T-cell (primary cell): ENCODE data around the gene TBRG1. TPM values are rescaled to one million over a fixed set of nuclear protein-coding genes. Genes with fewer than 3 reads are reported as not detected.

Experiments
- ATAC-seq, 4 experiments: fragments of 200-7000 bp in 3 of 4; fragments of 150-1000 bp in 1 of 4; cut with Tn5 transposase; replicated peaks in 1 of 4; 1 replicate in 3 of 4; 2 replicates in 1 of 4; pipeline ENCODE4 v1.10.0; 2021; ENCODE audit warnings: moderate library complexity in 3 of 4, mild to moderate bottlenecking in 2 of 4, moderate number of reproducible peaks in 1 of 4
- CTCF ChIA-PET, 2 donors: fragments of 300-600 bp; sonication (Branson Sonifier 250); formaldehyde crosslinking; loops; one replicate each; lab custom pipeline; 2022; ENCODE audit warnings: antibody characterized with exemption in 2 of 2; lab: Charles Lee
- POLR2A ChIA-PET, 2 donors: fragments of 300-600 bp; sonication (Branson Sonifier 250); formaldehyde crosslinking; loops; one replicate each; lab custom pipeline; 2022; ENCODE audit warnings: antibody characterized with exemption in 2 of 2; lab: Charles Lee
- DNase-seq, 35 experiments: peaks; one replicate each; pipeline versions ENCODE4 v3.0.0 to v3.0.0-alpha.2; 2013 to 2023
- H3K27ac ChIP-seq: one replicate; pipeline ENCODE4 v1.5.1; 2013; ENCODE audit warnings: low read length
- H3K27me3 ChIP-seq, 2 experiments: replicated peaks in 1 of 2; 1 replicate in 1 of 2; 2 replicates in 1 of 2; pipeline versions ENCODE4 v1.6.1 to v1.7.0; 2013; ENCODE audit warnings: low read length in 1 of 2, mixed read lengths in 1 of 2; ENCODE audit not compliant: control insufficient read depth in 2 of 2, insufficient read depth in 2 of 2; ENCODE audit errors: extremely low read depth in 1 of 2
- H3K36me3 ChIP-seq, 2 donors: 1 replicate in 1 of 2; 2 replicates in 1 of 2; pipeline versions ENCODE4 v1.6.1 to v1.7.0; 2013; ENCODE audit warnings: low read length in 1 of 2; ENCODE audit not compliant: control insufficient read depth in 2 of 2, insufficient read depth in 1 of 2; ENCODE audit errors: extremely low read depth in 1 of 2
- H3K4me1 ChIP-seq, 2 experiments: 1 replicate in 1 of 2; 2 replicates in 1 of 2; pipeline versions ENCODE4 v1.6.1 to v1.7.0; 2013; ENCODE audit warnings: low read length in 2 of 2, mixed read lengths in 1 of 2; ENCODE audit not compliant: insufficient read depth in 2 of 2, control insufficient read depth in 1 of 2; ENCODE audit errors: extremely low read depth in 1 of 2
- H3K4me3 ChIP-seq, 2 donors: 1 replicate in 1 of 2; 2 replicates in 1 of 2; pipeline versions ENCODE4 v1.5.1 to v1.7.0; 2013; ENCODE audit warnings: mild to moderate bottlenecking in 2 of 2, low read length in 1 of 2, moderate library complexity in 1 of 2; ENCODE audit not compliant: control insufficient read depth in 1 of 2; ENCODE audit errors: extremely low read depth in 1 of 2
- H3K9me3 ChIP-seq: 2 replicates; pipeline ENCODE4 v1.7.0; 2013
- H3K27ac Mint-ChIP-seq, 2 donors: one replicate each; pipeline ENCODE4 v1.8.0; 2020 to 2021; ENCODE audit warnings: mild to moderate bottlenecking in 2 of 2, mixed read lengths in 2 of 2
- H3K27me3 Mint-ChIP-seq, 2 donors: one replicate each; pipeline ENCODE4 v1.8.0; 2021 to 2022; ENCODE audit warnings: mixed read lengths in 2 of 2
- H3K36me3 Mint-ChIP-seq: one replicate; pipeline ENCODE4 v1.8.0; 2021; ENCODE audit warnings: mixed read lengths
- H3K4me1 Mint-ChIP-seq, 3 donors: one replicate each; pipeline ENCODE4 v1.8.0; 2020 to 2022; ENCODE audit warnings: mixed read lengths in 3 of 3, mild to moderate bottlenecking in 1 of 3
- H3K4me3 Mint-ChIP-seq, 3 donors: one replicate each; pipeline ENCODE4 v1.8.0; 2020 to 2022; ENCODE audit warnings: mild to moderate bottlenecking in 3 of 3, mixed read lengths in 3 of 3, moderate library complexity in 3 of 3
- H3K9me3 Mint-ChIP-seq, 3 donors: one replicate each; pipeline ENCODE4 v1.8.0; 2020 to 2022; ENCODE audit warnings: mixed read lengths in 3 of 3
- WGBS: methylation state at CpG from one replicate; pipeline ENCODE4 v1.1.5; 2013; ENCODE audit warnings: missing lambda C conversion rate; ENCODE audit not compliant: insufficient coverage; 5-methylcytosine and 5-hydroxymethylcytosine counted together
- total RNA-seq, 35 experiments: library from RNA in 6 of 35; stranded (reverse) in 6 of 35; fragments of 120-200 nt in 1 of 35; gene quantifications; one replicate each; pipeline versions ENCODE4 v1.2.1 to v1.2.4 and lab custom pipeline; 2013 to 2026

Gene TBRG1
- total RNA-seq, 5 donors from 2014 or later (not counting 1 experiment from before 2014, with no cell fraction given) = 55.5 to 74.8 (median 72.0) TPM

- Mint-ChIP-seq H3K27ac (no peak overlapping the region), H3K4me3 (no peak overlapping the region), H3K27me3 (no peaks in the 10 kb centered on the region), H3K36me3 (peaks cover 25% of the 10 kb centered on the region), H3K9me3 (no peaks in the 10 kb centered on the region), H3K4me1 (no peaks in the 10 kb centered on the region)
- Histone ChIP-seq H3K4me3 (no peak overlapping the region), H3K27me3 (no peaks in the 10 kb centered on the region), H3K36me3 (peaks cover 0 to 7% of the 10 kb centered on the region in 2 donors), H3K4me1 (no peaks in the 10 kb centered on the region), H3K27ac (no peak overlapping the region), H3K9me3 (no peaks in the 10 kb centered on the region)
- ChIA-PET CTCF (interaction anchor here in 1 of 2 donors (0.5 to 0.7 kb wide), 3 partner anchors 9 to 11 kb away, joined by 3 to 6 read pairs (median 4); no protein-coding TSS in a partner anchor), POLR2A (no interaction called here)
- ATAC-seq = no peak
- WGBS = 100% methylated on average over 1 of the region's 1 CpG
- DNase-seq = no peak
These were observed 36.3 kb downstream of the TBRG1 start for GRCh38 chr11:124658986-124659385.

GRCh38 chr11:124661553-124661952 lies 38.9 kb downstream of the TBRG1 start:
- H3K27ac Mint-ChIP-seq = no peak overlapping the region
- H3K36me3 ChIP-seq = peaks cover 0 to 7% of the 10 kb centered on the region in 2 donors
- H3K9me3 Mint-ChIP-seq = no peaks in the 10 kb centered on the region
- H3K27me3 Mint-ChIP-seq = no peaks in the 10 kb centered on the region
- DNase-seq (no peak), ATAC-seq (no peak)
- ChIA-PET CTCF (interaction anchor here in 1 of 2 donors (0.9 kb wide), 1 partner anchor 124 kb away, joined by 3 read pairs; no protein-coding TSS in a partner anchor), POLR2A (no interaction called here)
- no peak overlapping the region for H3K27ac ChIP-seq
- H3K27me3 ChIP-seq = no peaks in the 10 kb centered on the region
- no peaks in the 10 kb centered on the region for H3K4me1 Mint-ChIP-seq
- H3K4me3 Mint-ChIP-seq = no peak overlapping the region
- H3K4me1 ChIP-seq = no peaks in the 10 kb centered on the region
- no peaks in the 10 kb centered on the region for H3K9me3 ChIP-seq
- no peak overlapping the region for H3K4me3 ChIP-seq
- peaks cover 35% of the 10 kb centered on the region for H3K36me3 Mint-ChIP-seq

- peaks cover 32% of the 10 kb centered on the region for H3K36me3 Mint-ChIP-seq
- no peaks in the 10 kb centered on the region for H3K4me1 Mint-ChIP-seq
These were observed 39.4 kb downstream of the TBRG1 start for GRCh38 chr11:124662106-124662505.

GRCh38 chr11:124663861-124664260 lies 41.2 kb downstream of the TBRG1 start:
- H3K9me3 ChIP-seq = no peaks in the 10 kb centered on the region
- DNase-seq (no peak), ATAC-seq (no peak)
- H3K36me3 ChIP-seq = peaks cover 0 to 4% of the 10 kb centered on the region in 2 donors
- no peaks in the 10 kb centered on the region for H3K4me1 Mint-ChIP-seq
- no peak overlapping the region for H3K27ac ChIP-seq
- no peaks in the 10 kb centered on the region for H3K9me3 Mint-ChIP-seq
- H3K4me1 ChIP-seq = no peaks in the 10 kb centered on the region
- ChIA-PET POLR2A (no interaction called here), CTCF (interaction anchor here (0.6 to 1.3 kb wide), 3 partner anchors 82 to 173 kb away, joined by 3 to 4 read pairs (median 3); no protein-coding TSS in a partner anchor)
- H3K4me3 Mint-ChIP-seq = no peak overlapping the region
- no peaks in the 10 kb centered on the region for H3K27me3 Mint-ChIP-seq
- no CpG with 5 or more reads among the region's 2 CpGs for WGBS
- no peak overlapping the region for H3K4me3 ChIP-seq
- H3K36me3 Mint-ChIP-seq = peaks cover 18% of the 10 kb centered on the region
- H3K27me3 ChIP-seq = no peaks in the 10 kb centered on the region
- no peak overlapping the region for H3K27ac Mint-ChIP-seq

More at GRCh38 chr11:124662106-124662505, 39.4 kb downstream of the TBRG1 start:
- Histone ChIP-seq H3K36me3 (peaks cover 0 to 4% of the 10 kb centered on the region in 2 donors), H3K9me3 (no peaks in the 10 kb centered on the region), H3K27me3 (no peaks in the 10 kb centered on the region), H3K4me1 (no peaks in the 10 kb centered on the region), H3K4me3 (no peak overlapping the region), H3K27ac (no peak overlapping the region)
- Mint-ChIP-seq H3K9me3 (no peaks in the 10 kb centered on the region), H3K4me3 (no peak overlapping the region), H3K27ac (no peak overlapping the region), H3K27me3 (no peaks in the 10 kb centered on the region)
- ChIA-PET CTCF (interaction anchor here (0.7 to 0.9 kb wide), 2 partner anchors 123 to 172 kb away, joined by 3 read pairs; no protein-coding TSS in a partner anchor), POLR2A (interaction anchor here in 1 of 2 donors (0.5 kb wide), 1 partner anchor 12 kb away, joined by 3 read pairs; the partner anchor contains the start of gene SPA17)
- ATAC-seq (no peak), DNase-seq (no peak)
- WGBS = 90% methylated on average over 2 of the region's 4 CpGs

GRCh38 chr11:124667601-124668000 lies 44.9 kb downstream of the TBRG1 start:
- ChIA-PET CTCF (interaction anchor here in 1 of 2 donors (0.6 kb wide), 1 partner anchor 8 kb away, joined by 4 read pairs; no protein-coding TSS in a partner anchor), POLR2A (no interaction called here)
- H3K36me3 ChIP-seq = no peaks in the 10 kb centered on the region
- no peaks in the 10 kb centered on the region for H3K27me3 ChIP-seq
- H3K27ac Mint-ChIP-seq = no peak overlapping the region
- H3K4me3 ChIP-seq = no peak overlapping the region
- no peaks in the 10 kb centered on the region for H3K27me3 Mint-ChIP-seq
- H3K4me1 Mint-ChIP-seq = peaks cover 6 to 20% (median 11%) of the 10 kb centered on the region in 3 donors
- no peak overlapping the region for H3K27ac ChIP-seq
- peaks cover 13 to 26% of the 10 kb centered on the region in 2 experiments for H3K4me1 ChIP-seq
- H3K4me3 Mint-ChIP-seq = no peak overlapping the region
- H3K9me3 ChIP-seq = no peaks in the 10 kb centered on the region
- ATAC-seq = no peak
- WGBS = 98% methylated on average over 3 of the region's 3 CpGs
- H3K36me3 Mint-ChIP-seq = peaks cover 13% of the 10 kb centered on the region
- no peak for DNase-seq
- no peaks in the 10 kb centered on the region for H3K9me3 Mint-ChIP-seq

- Histone ChIP-seq H3K4me1 (peaks cover 26 to 31% of the 10 kb centered on the region in 2 experiments), H3K27ac (no peak overlapping the region), H3K27me3 (no peaks in the 10 kb centered on the region), H3K36me3 (no peaks in the 10 kb centered on the region), H3K4me3 (no peak overlapping the region), H3K9me3 (no peaks in the 10 kb centered on the region)
- DNase-seq (peak in 24 of 35 experiments; percentile 4 to 79 (median 20)), ATAC-seq (no peak)
- 33% methylated on average over 3 of the region's 8 CpGs for WGBS
- Mint-ChIP-seq H3K27ac (no peak overlapping the region), H3K4me3 (no peak overlapping the region), H3K36me3 (peaks cover 13% of the 10 kb centered on the region), H3K9me3 (no peaks in the 10 kb centered on the region), H3K4me1 (peaks cover 19 to 30% (median 22%) of the 10 kb centered on the region in 3 donors), H3K27me3 (no peaks in the 10 kb centered on the region)
- POLR2A ChIA-PET = interaction anchor here in 1 of 2 donors (0.5 to 0.6 kb wide), 2 partner anchors 77 to 94 kb away, joined by 3 to 6 read pairs; no protein-coding TSS in a partner anchor
- CTCF ChIA-PET = interaction anchor here (0.6 to 3.5 kb wide), 35 partner anchors 9 to 287 kb away, joined by 3 to 59 read pairs (median 4); partner anchors contain the start of genes ESAM (in 2 of the 2), MSANTD2 (in 1 of the 2), NRGN (in 1 of the 2) and TBRG1 (in 1 of the 2)
These were observed 46.5 kb downstream of the TBRG1 start for GRCh38 chr11:124669193-124669592.
